Keratinocyte (primary cell): ENCODE data around the gene SLC4A5. TPM values are rescaled to one million over a fixed set of nuclear protein-coding genes. Genes with fewer than 3 reads are reported as not detected.

Experiments
- DNase-seq: peaks from one replicate; pipeline ENCODE4 v3.0.0-alpha.2; 2011; ENCODE audit warnings: low read depth, missing footprints, low spot score
- FAIRE-seq: peaks from 2 replicates; lab custom pipeline; 2011; peaks lifted over from hg19 to GRCh38; lab: Jason Lieb, UNC
- H2AFZ ChIP-seq: 2 replicates; pipeline ENCODE4 v1.6.0; 2012; ENCODE audit warnings: low read length, control low read depth, inconsistent platforms; ENCODE audit not compliant: control insufficient read depth
- H3K27ac ChIP-seq: 2 replicates; pipeline ENCODE4 v1.5.1; 2011; ENCODE audit warnings: low read length; ENCODE audit not compliant: control insufficient read depth, insufficient read depth
- H3K27me3 ChIP-seq: 3 replicates; pipeline ENCODE4 v1.6.0; 2011; ENCODE audit warnings: low read length; ENCODE audit not compliant: control insufficient read depth, insufficient read depth; ENCODE audit errors: extremely low read depth
- H3K36me3 ChIP-seq, 2 experiments: 2 replicates in 1 of 2; 3 replicates in 1 of 2; pipeline ENCODE4 v1.5.1; 2011; ENCODE audit warnings: low read length in 2 of 2, mild to moderate bottlenecking in 1 of 2; ENCODE audit not compliant: control insufficient read depth in 2 of 2, insufficient read depth in 2 of 2; ENCODE audit errors: extremely low read depth in 1 of 2
- H3K4me1 ChIP-seq: 3 replicates; pipeline ENCODE4 v1.5.1; 2011; ENCODE audit warnings: low read length; ENCODE audit not compliant: control insufficient read depth, insufficient read depth; ENCODE audit errors: extremely low read depth
- H3K4me2 ChIP-seq: 3 replicates; pipeline ENCODE4 v1.6.0; 2011; ENCODE audit warnings: low read depth, low read length; ENCODE audit not compliant: control insufficient read depth, insufficient read depth; ENCODE audit errors: extremely low read depth
- H3K4me3 ChIP-seq, 3 experiments: fragments of 200-600 bp in 1 of 3; sonication (generic) in 1 of 3; 2 replicates in 2 of 3; 3 replicates in 1 of 3; pipeline ENCODE4 v1.5.1; 2011 to 2016; ENCODE audit warnings: low read length in 3 of 3, mild to moderate bottlenecking in 3 of 3, control low read depth in 2 of 3, inconsistent platforms in 1 of 3, low read depth in 1 of 3, mixed read lengths in 1 of 3, mixed run types in 1 of 3, moderate library complexity in 1 of 3; ENCODE audit not compliant: control insufficient read depth in 2 of 3, insufficient read depth in 2 of 3; ENCODE audit errors: extremely low read depth in 1 of 3
- H3K79me2 ChIP-seq: 2 replicates; pipeline ENCODE4 v1.6.0; 2012; ENCODE audit warnings: low read length; ENCODE audit not compliant: control insufficient read depth, insufficient read depth
- H3K9ac ChIP-seq: 3 replicates; pipeline ENCODE4 v1.6.0; 2011; ENCODE audit warnings: low read length; ENCODE audit not compliant: control insufficient read depth, insufficient read depth; ENCODE audit errors: extremely low read depth
- H3K9me1 ChIP-seq: 3 replicates; pipeline ENCODE4 v1.6.0; 2011; ENCODE audit warnings: low read length; ENCODE audit not compliant: control insufficient read depth, insufficient read depth; ENCODE audit errors: extremely low read depth
- H3K9me3 ChIP-seq: 2 replicates; pipeline ENCODE4 v1.5.1; 2012; ENCODE audit warnings: low read depth, low read length; ENCODE audit not compliant: control insufficient read depth
- H4K20me1 ChIP-seq: 3 replicates; pipeline ENCODE4 v1.6.0; 2011; ENCODE audit warnings: low read length; ENCODE audit not compliant: control insufficient read depth, insufficient read depth; ENCODE audit errors: extremely low read depth
- EZH2 ChIP-seq: IDR thresholded peaks from one replicate; pipeline ENCODE4 v1.6.1; 2012; ENCODE audit warnings: inconsistent platforms, mild to moderate bottlenecking, low read length, moderate library complexity
- dilution Hi-C: fragments of 300-500 bp; cut with MboI; formaldehyde crosslinking; loops from one replicate; pipeline ENCODE4 v1.7.0; 2020; ENCODE audit warnings: low sequenced_read_pairs; ENCODE audit not compliant: extremely low pct_ligation_motif_present
- polyA minus RNA-seq, 3 experiments: library from RNA; depleted of rRNA, polyadenylated mRNA; stranded (reverse); fragments of >200 nt; gene quantifications; 1 replicate in 1 of 3; 2 replicates in 1 of 3; 3 replicates in 1 of 3; pipeline ENCODE4 v1.2.3, GENCODE V29; 2011
- polyA plus RNA-seq, 5 experiments: library from polyadenylated mRNA; depleted of rRNA in 3 of 5; stranded (reverse) in 3 of 5; stranded (forward) in 1 of 5; unstranded in 1 of 5; fragments of >200 nt; gene quantifications; 1 replicate in 1 of 5; 2 replicates in 3 of 5; 3 replicates in 1 of 5; pipeline versions ENCODE4 v1.2.1 to v1.2.3, GENCODE V29; 2011 to 2012; ENCODE audit warnings: missing spikeins in 2 of 5, low read depth in 1 of 5, low replicate concordance in 1 of 5
- TF ChIP-seq, protein P1 (sequence below), 3 experiments: IDR thresholded peaks in 1 of 3; conservative IDR thresholded peaks in 1 of 3; optimal IDR thresholded peaks in 1 of 3; 2 replicates in 2 of 3; 3 replicates in 1 of 3; pipeline versions ENCODE3 to v1.5.1; 2011; ENCODE audit warnings: low read length in 3 of 3, mild to moderate bottlenecking in 3 of 3, moderate library complexity in 2 of 3, control low read depth in 1 of 3, inconsistent platforms in 1 of 3; ENCODE audit not compliant: insufficient read depth in 2 of 3; ENCODE audit errors: extremely low read depth in 1 of 3

Gene SLC4A5, protein sequence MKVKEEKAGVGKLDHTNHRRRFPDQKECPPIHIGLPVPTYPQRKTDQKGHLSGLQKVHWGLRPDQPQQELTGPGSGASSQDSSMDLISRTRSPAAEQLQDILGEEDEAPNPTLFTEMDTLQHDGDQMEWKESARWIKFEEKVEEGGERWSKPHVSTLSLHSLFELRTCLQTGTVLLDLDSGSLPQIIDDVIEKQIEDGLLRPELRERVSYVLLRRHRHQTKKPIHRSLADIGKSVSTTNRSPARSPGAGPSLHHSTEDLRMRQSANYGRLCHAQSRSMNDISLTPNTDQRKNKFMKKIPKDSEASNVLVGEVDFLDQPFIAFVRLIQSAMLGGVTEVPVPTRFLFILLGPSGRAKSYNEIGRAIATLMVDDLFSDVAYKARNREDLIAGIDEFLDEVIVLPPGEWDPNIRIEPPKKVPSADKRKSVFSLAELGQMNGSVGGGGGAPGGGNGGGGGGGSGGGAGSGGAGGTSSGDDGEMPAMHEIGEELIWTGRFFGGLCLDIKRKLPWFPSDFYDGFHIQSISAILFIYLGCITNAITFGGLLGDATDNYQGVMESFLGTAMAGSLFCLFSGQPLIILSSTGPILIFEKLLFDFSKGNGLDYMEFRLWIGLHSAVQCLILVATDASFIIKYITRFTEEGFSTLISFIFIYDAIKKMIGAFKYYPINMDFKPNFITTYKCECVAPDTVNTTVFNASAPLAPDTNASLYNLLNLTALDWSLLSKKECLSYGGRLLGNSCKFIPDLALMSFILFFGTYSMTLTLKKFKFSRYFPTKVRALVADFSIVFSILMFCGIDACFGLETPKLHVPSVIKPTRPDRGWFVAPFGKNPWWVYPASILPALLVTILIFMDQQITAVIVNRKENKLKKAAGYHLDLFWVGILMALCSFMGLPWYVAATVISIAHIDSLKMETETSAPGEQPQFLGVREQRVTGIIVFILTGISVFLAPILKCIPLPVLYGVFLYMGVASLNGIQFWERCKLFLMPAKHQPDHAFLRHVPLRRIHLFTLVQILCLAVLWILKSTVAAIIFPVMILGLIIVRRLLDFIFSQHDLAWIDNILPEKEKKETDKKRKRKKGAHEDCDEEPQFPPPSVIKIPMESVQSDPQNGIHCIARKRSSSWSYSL
- 0.08 to 0.45 TPM (median 0.22 TPM) in 3 replicates for polyA plus RNA-seq
- 0.26 TPM for polyA plus RNA-seq (2011; ENCODE audit: low read depth)
- 0.17 and 0.22 TPM in 2 replicates for polyA plus RNA-seq (2011; cell fraction: cytosol; rRNA removed)
- 1.3 and 1.8 TPM in 2 replicates for polyA plus RNA-seq (2011; cell fraction: nucleus; rRNA removed)
- polyA plus RNA-seq (2012; ENCODE audit: low replicate concordance): 0.25 and 1.3 TPM in 2 replicates
- 0.35 to 1.6 TPM (median 0.43 TPM) in 3 replicates for polyA minus RNA-seq
- not detected for polyA minus RNA-seq (2011; cell fraction: cytosol; rRNA and poly(A)+ RNA removed)
- 0.53 and 0.93 TPM in 2 replicates for polyA minus RNA-seq (2011; cell fraction: nucleus; rRNA and poly(A)+ RNA removed)

DNA sequence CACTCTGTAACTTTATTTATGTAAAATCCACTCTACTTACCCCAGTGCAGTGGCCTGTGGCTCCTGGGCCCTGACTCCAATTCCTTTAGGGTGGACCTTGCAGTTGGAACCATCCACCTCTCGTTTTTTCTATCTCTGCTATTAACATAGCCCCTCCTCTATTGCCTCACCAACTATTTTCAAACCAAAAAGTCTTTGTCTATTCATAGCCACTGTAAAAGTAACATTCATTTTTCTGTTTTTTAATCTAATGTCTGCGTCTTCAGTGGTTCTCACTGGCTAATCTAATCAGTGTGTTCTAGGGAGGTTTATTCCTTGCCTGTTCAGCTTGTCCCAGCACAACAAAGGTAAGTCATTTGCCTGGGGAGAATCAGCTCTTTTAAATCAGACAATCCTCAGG is at the start of gene SLC4A5:
TSS of gene SLC4A5 (minus strand) at position 101 of the 400 bp plus-strand sequence. CDS start 28,393 bp downstream, outside the sequence.
- no peak for TF ChIP-seq EZH2
- Histone ChIP-seq H3K36me3 (no peaks in the 10 kb centered on the region), H3K27ac (no peak within 1 kb of the TSS), H3K4me2 (no peak within 1 kb of the TSS), H2AFZ (no peak within 1 kb of the TSS), H3K79me2 (no peaks in the 10 kb centered on the region), H3K9ac (no peak within 1 kb of the TSS), H4K20me1 (no peaks in the 10 kb centered on the region), H3K9me3 (no peaks in the 10 kb centered on the region), H3K27me3 (peaks cover 9% of the 10 kb centered on the region), H3K9me1 (no peaks in the 10 kb centered on the region), H3K4me1 (no peaks in the 10 kb centered on the region), H3K4me3 (no peak within 1 kb of the TSS)
- FAIRE-seq (no peak), DNase-seq (no peak)
- dilution Hi-C loops: no loop called here

DNA sequence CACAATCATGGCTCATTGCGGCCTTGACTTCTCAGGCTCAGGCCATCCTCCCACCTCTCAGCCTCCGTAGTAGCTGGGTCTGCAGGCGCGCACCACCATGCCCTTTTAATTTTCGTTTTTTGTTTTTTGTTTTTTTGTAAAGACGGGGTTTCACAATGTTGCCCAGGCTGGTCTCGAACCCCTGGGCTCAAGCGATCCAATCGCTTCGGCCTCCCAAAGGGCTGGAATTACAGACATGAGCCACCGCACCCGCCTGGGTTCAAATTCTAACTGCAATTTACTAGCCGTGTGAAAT is 49.2 kb upstream of the SLC4A5 start:
- Histone ChIP-seq H4K20me1 (peaks cover 3% of the 10 kb centered on the region), H2AFZ (peak overlapping the region; percentile 87), H3K4me2 (peak overlapping the region; percentile 74), H3K36me3 (peaks cover 0 to 6% of the 10 kb centered on the region in 2 experiments), H3K79me2 (peaks cover 42% of the 10 kb centered on the region), H3K27ac (peak overlapping the region; percentile 95), H3K9ac (peak overlapping the region; percentile 97), H3K27me3 (no peaks in the 10 kb centered on the region), H3K9me1 (no peaks in the 10 kb centered on the region), H3K9me3 (no peaks in the 10 kb centered on the region), H3K4me3 (no peak overlapping the region), H3K4me1 (peaks cover 16% of the 10 kb centered on the region)
- dilution Hi-C loops: no loop called here
- DNase-seq (no peak), FAIRE-seq (no peak)
- no peak for TF ChIP-seq EZH2
- TF ChIP-seq, protein P1, sequence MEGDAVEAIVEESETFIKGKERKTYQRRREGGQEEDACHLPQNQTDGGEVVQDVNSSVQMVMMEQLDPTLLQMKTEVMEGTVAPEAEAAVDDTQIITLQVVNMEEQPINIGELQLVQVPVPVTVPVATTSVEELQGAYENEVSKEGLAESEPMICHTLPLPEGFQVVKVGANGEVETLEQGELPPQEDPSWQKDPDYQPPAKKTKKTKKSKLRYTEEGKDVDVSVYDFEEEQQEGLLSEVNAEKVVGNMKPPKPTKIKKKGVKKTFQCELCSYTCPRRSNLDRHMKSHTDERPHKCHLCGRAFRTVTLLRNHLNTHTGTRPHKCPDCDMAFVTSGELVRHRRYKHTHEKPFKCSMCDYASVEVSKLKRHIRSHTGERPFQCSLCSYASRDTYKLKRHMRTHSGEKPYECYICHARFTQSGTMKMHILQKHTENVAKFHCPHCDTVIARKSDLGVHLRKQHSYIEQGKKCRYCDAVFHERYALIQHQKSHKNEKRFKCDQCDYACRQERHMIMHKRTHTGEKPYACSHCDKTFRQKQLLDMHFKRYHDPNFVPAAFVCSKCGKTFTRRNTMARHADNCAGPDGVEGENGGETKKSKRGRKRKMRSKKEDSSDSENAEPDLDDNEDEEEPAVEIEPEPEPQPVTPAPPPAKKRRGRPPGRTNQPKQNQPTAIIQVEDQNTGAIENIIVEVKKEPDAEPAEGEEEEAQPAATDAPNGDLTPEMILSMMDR (optimal IDR thresholded peaks at IDR 0.05 in 1 of 3, IDR thresholded peaks at IDR 0.05 in 1 of 3, conservative IDR thresholded peaks at IDR 0.05 in 1 of 3; ENCODE audit: extremely low read depth in 1 of 3, insufficient read depth in 2 of 3, low read length in 3 of 3): no peak
